Trophoblast cell (in vitro differentiated cells and primary cell): ENCODE results near the gene RAPGEF1.
"Not testable (repeated sequence)": the region's sequence is repeated elsewhere in the genome, so short reads cannot be mapped to it uniquely, and the experiment has no call there.

Experiments used
- DNase-seq, 2 donors: peaks; one replicate each; pipeline ENCODE4 v3.0.0-alpha.2; 2016
- H2AFZ ChIP-seq: 2 replicates; pipeline ENCODE4 v1.6.1; 2013; ENCODE audit warnings: low read length, moderate library complexity, mild to moderate bottlenecking; ENCODE audit not compliant: insufficient read depth, poor library complexity
- H2AK5ac ChIP-seq: 2 replicates; pipeline ENCODE4 v1.6.1; 2013; ENCODE audit warnings: mild to moderate bottlenecking, low read length
- H2BK120ac ChIP-seq: 2 replicates; pipeline ENCODE4 v1.6.1; 2013; ENCODE audit warnings: low read length, mild to moderate bottlenecking, moderate library complexity; ENCODE audit not compliant: insufficient read depth, poor library complexity
- H2BK12ac ChIP-seq: 2 replicates; pipeline ENCODE4 v1.6.1; 2013; ENCODE audit warnings: mild to moderate bottlenecking, low read length, moderate library complexity
- H2BK5ac ChIP-seq: 2 replicates; pipeline ENCODE4 v1.6.1; 2013; ENCODE audit warnings: low read length, low read depth, moderate library complexity, mild to moderate bottlenecking; ENCODE audit not compliant: poor library complexity
- H3K14ac ChIP-seq: 2 replicates; pipeline ENCODE4 v1.6.1; 2013; ENCODE audit warnings: mild to moderate bottlenecking, low read length
- H3K18ac ChIP-seq: 2 replicates; pipeline ENCODE4 v1.6.1; 2013; ENCODE audit warnings: mild to moderate bottlenecking, low read length
- H3K23ac ChIP-seq: 2 replicates; pipeline ENCODE4 v1.6.1; 2013; ENCODE audit warnings: low read length
- H3K27ac ChIP-seq: 2 replicates; pipeline ENCODE4 v1.5.1; 2013; ENCODE audit warnings: low read depth, mild to moderate bottlenecking, inconsistent platforms, low read length, moderate library complexity
- H3K27me3 ChIP-seq: 2 replicates; pipeline ENCODE4 v1.6.1; 2013; ENCODE audit warnings: inconsistent platforms, mild to moderate bottlenecking, low read length, moderate library complexity; ENCODE audit not compliant: insufficient read depth
- H3K36me3 ChIP-seq, 2 experiments: 1 replicate in 1 of 2; 2 replicates in 1 of 2; pipeline ENCODE4 v1.6.1; 2013; ENCODE audit warnings: low read length in 2 of 2, mild to moderate bottlenecking in 2 of 2, moderate library complexity in 1 of 2; ENCODE audit not compliant: insufficient read depth in 2 of 2, control insufficient read depth in 1 of 2
- H3K4ac ChIP-seq: 2 replicates; pipeline ENCODE4 v1.6.1; 2013; ENCODE audit warnings: low read depth, mild to moderate bottlenecking, low read length, moderate library complexity
- H3K4me1 ChIP-seq, 2 experiments: 1 replicate in 1 of 2; 2 replicates in 1 of 2; pipeline ENCODE4 v1.6.1; 2013; ENCODE audit warnings: low read length in 2 of 2, mild to moderate bottlenecking in 2 of 2, moderate library complexity in 1 of 2; ENCODE audit not compliant: insufficient read depth in 2 of 2, control insufficient read depth in 1 of 2
- H3K4me2 ChIP-seq: 2 replicates; pipeline ENCODE4 v1.6.1; 2013; ENCODE audit warnings: inconsistent platforms, mild to moderate bottlenecking, low read length, moderate library complexity
- H3K4me3 ChIP-seq: 2 replicates; pipeline ENCODE4 v1.5.1; 2013; ENCODE audit warnings: mild to moderate bottlenecking, low read depth, low read length, inconsistent platforms
- H3K79me1 ChIP-seq: one replicate; pipeline ENCODE4 v1.6.1; 2013; ENCODE audit warnings: low read length
- H3K79me2 ChIP-seq: 2 replicates; pipeline ENCODE4 v1.6.1; 2013; ENCODE audit warnings: low read length, mild to moderate bottlenecking; ENCODE audit not compliant: control insufficient read depth, insufficient read depth, poor library complexity
- H3K9ac ChIP-seq: 2 replicates; pipeline ENCODE4 v1.6.1; 2013; ENCODE audit warnings: mild to moderate bottlenecking, low read length
- H3K9me3 ChIP-seq: 2 replicates; pipeline ENCODE4 v1.6.1; 2013; ENCODE audit warnings: low read depth, mild to moderate bottlenecking, control low read depth, inconsistent platforms, low read length; ENCODE audit not compliant: insufficient read depth
- H4K12ac ChIP-seq: 2 replicates; pipeline ENCODE4 v1.6.1; 2013; ENCODE audit warnings: low read depth, mild to moderate bottlenecking, low read length, moderate library complexity
- H4K8ac ChIP-seq: 2 replicates; pipeline ENCODE4 v1.6.1; 2013; ENCODE audit warnings: low read depth, mild to moderate bottlenecking, low read length, moderate library complexity
- H4K91ac ChIP-seq: one replicate; pipeline ENCODE4 v1.6.1; 2013; ENCODE audit warnings: low read depth, mild to moderate bottlenecking, low read length, moderate library complexity
- WGBS: extraction: QIAGEN DNeasy Blood & Tissue Kit; methylation state at CpG from one replicate; pipeline ENCODE4 v1.1.7; 2013; ENCODE audit warnings: missing lambda C conversion rate; ENCODE audit not compliant: insufficient read length, insufficient coverage; ENCODE audit errors: extremely low coverage; 5-methylcytosine and 5-hydroxymethylcytosine counted together

Gene RAPGEF1

DNA sequence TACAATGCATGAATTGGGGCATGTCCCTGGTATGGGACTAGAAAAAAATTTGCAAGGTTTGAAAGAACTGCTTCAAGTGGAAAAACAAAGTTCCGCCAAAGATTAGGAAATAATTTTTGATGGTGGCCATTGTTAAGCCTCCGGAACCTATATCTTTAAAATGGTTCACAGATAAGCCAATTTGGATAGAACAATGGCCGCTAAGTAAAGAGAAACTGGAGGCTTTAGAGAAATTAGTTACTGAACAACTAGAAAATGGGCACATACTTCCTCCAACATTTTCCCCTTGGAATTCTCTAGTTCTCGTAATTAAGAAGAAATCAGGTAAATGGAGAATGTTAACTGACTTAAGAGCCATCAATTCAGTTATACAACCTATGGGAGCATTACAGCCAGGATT lies 56.8 kb downstream of the RAPGEF1 start:
- no CpG with 5 or more reads among the region's 4 CpGs for WGBS
- not testable (repeated sequence) for H3K4ac ChIP-seq

DNA sequence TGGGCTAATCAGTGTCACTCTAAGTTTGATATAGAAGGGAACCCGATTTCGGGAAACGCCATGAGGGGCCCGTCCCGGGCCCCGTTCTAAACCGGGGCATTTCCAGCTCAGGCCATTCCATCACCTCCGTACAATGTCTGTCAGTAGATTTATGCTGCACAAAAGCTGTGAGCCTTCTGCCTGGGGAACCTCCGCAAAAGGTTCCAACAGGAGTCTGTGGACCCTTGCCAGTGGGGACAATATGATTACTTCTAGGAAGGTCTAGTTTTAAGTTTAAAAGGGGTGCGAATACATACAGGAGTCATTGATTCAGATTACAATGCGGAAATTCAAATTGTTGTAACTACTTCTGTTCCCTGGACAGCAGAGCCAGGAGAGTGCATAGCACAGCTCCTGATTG lies 57.6 kb downstream of the RAPGEF1 start:
- Histone ChIP-seq H3K4me2 (no peak overlapping the region), H3K14ac (no peak overlapping the region), H2BK120ac (no peak overlapping the region), H3K4me1 (peaks cover 19% of the 10 kb centered on the region in 2 experiments), H3K79me1 (peaks cover 15% of the 10 kb centered on the region), H3K36me3 (peaks cover 7 to 11% of the 10 kb centered on the region in 2 experiments), H2AK5ac (no peak overlapping the region), H3K4ac (no peak overlapping the region), H3K79me2 (peaks cover 5% of the 10 kb centered on the region), H3K27ac (no peak overlapping the region), H3K4me3 (no peak overlapping the region), H3K9me3 (peaks cover 4% of the 10 kb centered on the region), H3K23ac (no peak overlapping the region), H2BK5ac (no peak overlapping the region), H3K27me3 (no peaks in the 10 kb centered on the region), H2BK12ac (no peak overlapping the region), H2AFZ (no peak overlapping the region), H4K8ac (no peak overlapping the region), H4K12ac (no peak overlapping the region), H3K18ac (no peak overlapping the region), H4K91ac (no peak overlapping the region), H3K9ac (no peak overlapping the region)
- no peak for DNase-seq
- no CpG with 5 or more reads among the region's 11 CpGs for WGBS

More for the DNA sequence above, 56.8 kb downstream of the RAPGEF1 start:
- H3K9me3 ChIP-seq, H3K4me3 ChIP-seq, H2AFZ ChIP-seq, H3K9ac ChIP-seq, H4K12ac ChIP-seq, H3K14ac ChIP-seq, H3K27me3 ChIP-seq, DNase-seq, H2BK12ac ChIP-seq, H3K18ac ChIP-seq, H4K8ac ChIP-seq, H3K23ac ChIP-seq, H3K4me2 ChIP-seq, H2AK5ac ChIP-seq, H4K91ac ChIP-seq, H3K27ac ChIP-seq, H2BK5ac ChIP-seq, H2BK120ac ChIP-seq, H3K79me2 ChIP-seq: not testable (repeated sequence)
- Histone ChIP-seq H3K79me1 (peaks cover 10% of the 10 kb centered on the region), H3K4me1 (peaks cover 16 to 17% of the 10 kb centered on the region in 2 experiments), H3K36me3 (peaks cover 7 to 11% of the 10 kb centered on the region in 2 experiments)

- Histone ChIP-seq H3K36me3 (peaks cover 7 to 11% of the 10 kb centered on the region in 2 experiments), H3K4me1 (peaks cover 19 to 22% of the 10 kb centered on the region in 2 experiments), H3K79me1 (peaks cover 18% of the 10 kb centered on the region)
- no CpG with 5 or more reads among the region's 10 CpGs for WGBS
- not testable (repeated sequence) for H3K4me3 ChIP-seq, H2AFZ ChIP-seq, H2BK5ac ChIP-seq, DNase-seq, H4K12ac ChIP-seq, H3K79me2 ChIP-seq, H2BK12ac ChIP-seq, H3K4me2 ChIP-seq, H4K91ac ChIP-seq, H3K9ac ChIP-seq, H2BK120ac ChIP-seq, H3K4ac ChIP-seq, H3K27me3 ChIP-seq, H3K14ac ChIP-seq, H3K23ac ChIP-seq, H4K8ac ChIP-seq, H2AK5ac ChIP-seq, H3K9me3 ChIP-seq, H3K27ac ChIP-seq, H3K18ac ChIP-seq
Measured at GRCh38 chr9:131681826-131682225, 58.0 kb downstream of the RAPGEF1 start.

DNA sequence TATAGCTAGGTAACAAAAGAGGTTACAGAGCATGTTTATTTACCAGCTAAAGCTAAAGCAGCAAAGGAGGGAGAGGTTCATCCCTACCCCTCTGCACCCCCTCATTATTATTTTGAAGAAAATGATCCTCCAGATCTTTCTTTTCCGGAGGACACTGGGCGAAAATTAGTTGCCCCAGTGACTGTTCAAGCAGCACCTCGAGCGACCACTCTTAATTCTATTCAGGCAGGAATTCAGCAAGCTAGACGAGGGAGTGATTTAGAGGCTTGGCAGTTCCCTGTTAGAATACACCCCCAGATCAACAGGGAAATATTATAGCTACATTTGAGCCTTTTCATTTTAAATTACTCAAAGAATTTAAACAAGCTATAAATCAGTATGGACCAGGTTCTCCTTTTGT lies 58.8 kb downstream of the RAPGEF1 start:
- peaks cover 22 to 28% of the 10 kb centered on the region in 2 experiments for H3K4me1 ChIP-seq
- H2BK12ac ChIP-seq, H3K4ac ChIP-seq, H3K23ac ChIP-seq, H3K18ac ChIP-seq, H4K8ac ChIP-seq, DNase-seq, H3K9ac ChIP-seq, H4K12ac ChIP-seq, H2BK120ac ChIP-seq, H3K4me3 ChIP-seq, H4K91ac ChIP-seq, H3K4me2 ChIP-seq, H3K27ac ChIP-seq, H3K79me2 ChIP-seq, H3K27me3 ChIP-seq, H3K36me3 ChIP-seq, H2AFZ ChIP-seq, H3K14ac ChIP-seq, H3K9me3 ChIP-seq, H2BK5ac ChIP-seq, H2AK5ac ChIP-seq: not testable (repeated sequence)
- peaks cover 25% of the 10 kb centered on the region for H3K79me1 ChIP-seq
- no CpG with 5 or more reads among the region's 5 CpGs for WGBS
